KMS-11 (cell line): ENCODE data around the gene PIAS4.

Experiments used
- H2AFZ ChIP-seq: fragments of 200-600 bp; sonication (generic); 2 replicates; pipeline ENCODE4 v1.6.1; 2016; ENCODE audit warnings: antibody characterized with exemption, mixed run types, low read depth
- H3K27ac ChIP-seq: fragments of 200-600 bp; sonication (generic); 2 replicates; pipeline ENCODE4 v1.6.1; 2016; ENCODE audit warnings: mild to moderate bottlenecking, mixed run types
- H3K27me3 ChIP-seq: fragments of 200-600 bp; sonication (generic); 2 replicates; pipeline ENCODE4 v1.6.1; 2017; ENCODE audit warnings: mild to moderate bottlenecking, low read depth, mixed run types, moderate library complexity; ENCODE audit not compliant: insufficient read depth
- H3K36me3 ChIP-seq: fragments of 200-600 bp; sonication (generic); 2 replicates; pipeline ENCODE4 v1.6.1; 2017; ENCODE audit warnings: mild to moderate bottlenecking, mixed run types; ENCODE audit not compliant: insufficient read depth
- H3K4me1 ChIP-seq: fragments of 200-600 bp; sonication (generic); 2 replicates; pipeline ENCODE4 v1.6.1; 2016; ENCODE audit warnings: mild to moderate bottlenecking, low read depth, mixed run types; ENCODE audit not compliant: poor library complexity, severe bottlenecking
- H3K4me2 ChIP-seq: fragments of 200-600 bp; sonication (generic); 2 replicates; pipeline ENCODE4 v1.7.0; 2016; ENCODE audit warnings: mild to moderate bottlenecking, mixed run types
- H3K4me3 ChIP-seq: fragments of 200-600 bp; sonication (generic); IDR thresholded peaks from 2 replicates; pipeline ENCODE4 v1.6.1; 2017; ENCODE audit warnings: low read depth, low read length, mixed read lengths; ENCODE audit not compliant: insufficient read depth
- H3K79me2 ChIP-seq: fragments of 200-600 bp; sonication (generic); 2 replicates; pipeline ENCODE4 v1.6.1; 2016; ENCODE audit warnings: low read depth, mixed run types; ENCODE audit not compliant: insufficient read depth
- H3K9ac ChIP-seq: fragments of 200-600 bp; sonication (generic); 2 replicates; pipeline ENCODE4 v1.6.1; 2016; ENCODE audit warnings: mild to moderate bottlenecking, mixed run types
- H4K20me1 ChIP-seq: fragments of 200-600 bp; sonication (generic); 2 replicates; pipeline ENCODE4 v1.6.1; 2016; ENCODE audit warnings: mild to moderate bottlenecking, mixed run types; ENCODE audit not compliant: insufficient read depth
- TF ChIP-seq, protein P1 (sequence below): fragments of 200-600 bp; sonication (generic); conservative IDR thresholded peaks from 2 replicates; pipeline ENCODE4 v1.6.1; 2017; ENCODE audit warnings: low read depth, mild to moderate bottlenecking, antibody characterized with exemption, low read length, moderate library complexity, mixed read lengths

The PIAS4 gene

DNA sequence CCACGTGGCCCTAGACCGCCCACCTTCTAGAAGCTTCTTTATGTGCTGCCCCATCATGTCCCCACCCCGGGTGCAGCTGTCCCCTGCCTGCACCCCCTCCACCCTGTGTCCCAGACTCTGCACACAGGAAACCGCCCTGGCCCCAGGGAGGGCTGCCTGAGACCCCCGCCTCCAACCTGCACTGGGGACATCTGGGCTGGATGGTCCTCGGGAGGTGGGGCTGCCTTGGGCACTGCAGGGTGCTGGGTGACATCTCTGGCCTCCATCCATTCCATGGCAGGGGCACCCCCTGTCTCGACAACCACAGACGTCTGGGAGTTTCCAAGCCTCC lies 77.0 kb downstream of the PIAS4 start:
- Histone ChIP-seq H3K27me3 (no peaks in the 10 kb centered on the region), H3K79me2 (no peaks in the 10 kb centered on the region), H3K4me1 (no peaks in the 10 kb centered on the region), H4K20me1 (no peaks in the 10 kb centered on the region), H2AFZ (no peak overlapping the region), H3K27ac (no peak overlapping the region), H3K4me3 (no peak overlapping the region), H3K4me2 (no peak overlapping the region), H3K9ac (no peak overlapping the region), H3K36me3 (no peaks in the 10 kb centered on the region)
- TF ChIP-seq, protein P1, sequence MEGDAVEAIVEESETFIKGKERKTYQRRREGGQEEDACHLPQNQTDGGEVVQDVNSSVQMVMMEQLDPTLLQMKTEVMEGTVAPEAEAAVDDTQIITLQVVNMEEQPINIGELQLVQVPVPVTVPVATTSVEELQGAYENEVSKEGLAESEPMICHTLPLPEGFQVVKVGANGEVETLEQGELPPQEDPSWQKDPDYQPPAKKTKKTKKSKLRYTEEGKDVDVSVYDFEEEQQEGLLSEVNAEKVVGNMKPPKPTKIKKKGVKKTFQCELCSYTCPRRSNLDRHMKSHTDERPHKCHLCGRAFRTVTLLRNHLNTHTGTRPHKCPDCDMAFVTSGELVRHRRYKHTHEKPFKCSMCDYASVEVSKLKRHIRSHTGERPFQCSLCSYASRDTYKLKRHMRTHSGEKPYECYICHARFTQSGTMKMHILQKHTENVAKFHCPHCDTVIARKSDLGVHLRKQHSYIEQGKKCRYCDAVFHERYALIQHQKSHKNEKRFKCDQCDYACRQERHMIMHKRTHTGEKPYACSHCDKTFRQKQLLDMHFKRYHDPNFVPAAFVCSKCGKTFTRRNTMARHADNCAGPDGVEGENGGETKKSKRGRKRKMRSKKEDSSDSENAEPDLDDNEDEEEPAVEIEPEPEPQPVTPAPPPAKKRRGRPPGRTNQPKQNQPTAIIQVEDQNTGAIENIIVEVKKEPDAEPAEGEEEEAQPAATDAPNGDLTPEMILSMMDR, result no peak

DNA sequence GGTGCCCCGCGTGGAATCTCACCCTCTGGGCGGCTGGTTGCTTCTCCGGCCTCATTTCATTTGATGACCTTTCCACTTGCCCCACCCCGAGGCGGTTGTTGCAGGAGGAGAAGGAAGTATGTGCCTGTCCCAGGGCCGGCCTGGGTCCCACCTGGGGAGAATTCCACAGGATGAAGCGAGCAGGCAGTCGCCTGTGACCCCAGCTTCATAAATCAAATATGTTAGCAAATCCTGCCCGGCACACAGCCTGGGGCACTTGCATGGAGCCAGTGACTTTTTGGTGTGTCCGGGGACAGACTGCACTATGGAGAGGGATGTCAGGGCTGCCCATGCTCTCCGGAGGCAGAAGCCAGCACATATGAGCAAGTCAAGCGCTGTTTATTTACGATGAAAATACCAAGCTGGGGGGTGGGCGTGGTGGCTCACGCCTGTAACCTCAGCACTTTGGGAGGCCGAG lies 78.9 kb downstream of the PIAS4 start:
- Histone ChIP-seq H3K27me3 (no peaks in the 10 kb centered on the region), H4K20me1 (no peaks in the 10 kb centered on the region), H3K27ac (no peak overlapping the region), H3K79me2 (no peaks in the 10 kb centered on the region), H3K4me1 (no peaks in the 10 kb centered on the region), H3K36me3 (no peaks in the 10 kb centered on the region), H3K4me3 (no peak overlapping the region), H3K4me2 (no peak overlapping the region), H3K9ac (no peak overlapping the region), H2AFZ (no peak overlapping the region)
- TF ChIP-seq, protein P1, result no peak

DNA sequence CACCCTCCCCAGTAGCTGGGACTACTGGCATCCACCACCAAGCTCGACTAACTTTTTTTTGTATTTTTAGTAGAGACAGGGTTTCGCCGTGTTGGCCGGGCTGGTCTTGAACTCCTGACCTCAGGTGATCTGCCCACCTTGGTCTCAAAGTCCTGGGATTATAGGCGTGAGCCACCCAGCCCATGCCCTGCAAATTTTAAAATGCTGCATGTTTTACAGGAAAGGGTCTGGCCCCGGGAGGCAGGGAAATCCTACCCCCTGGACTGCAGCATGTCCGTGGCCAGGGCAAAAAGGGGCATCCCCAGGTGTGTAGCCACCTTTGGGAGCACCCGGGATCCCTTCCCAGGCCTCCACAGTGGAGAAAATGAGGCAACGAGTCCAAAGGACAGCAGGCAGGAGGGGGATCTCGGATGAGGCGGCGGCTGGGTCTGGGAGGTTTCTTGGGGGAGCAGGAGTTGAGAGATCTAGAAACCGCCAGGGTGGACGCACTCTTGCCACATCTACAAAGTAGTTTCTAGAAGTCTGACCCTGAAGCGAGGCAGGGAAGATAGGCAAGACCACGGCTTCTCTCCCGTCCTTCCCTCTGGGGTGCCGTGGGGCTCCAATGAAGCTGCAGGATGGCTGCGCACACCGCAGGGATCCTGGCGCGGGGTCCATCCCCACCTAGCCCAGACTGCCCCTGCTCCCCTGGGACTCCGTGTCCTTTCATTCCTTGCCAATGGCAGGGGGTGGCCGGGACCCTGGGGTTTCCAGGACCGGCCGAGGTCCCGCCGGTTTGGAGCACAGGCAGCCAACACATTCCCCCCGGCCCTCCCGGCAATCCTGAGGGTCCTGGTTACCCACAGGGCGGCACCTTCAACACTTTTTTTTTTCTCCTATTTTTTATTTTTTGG lies 80.5 kb downstream of the PIAS4 start:
- TF ChIP-seq, protein P1, result no peak
- H3K36me3 ChIP-seq, result no peaks in the 10 kb centered on the region
- H3K4me2 ChIP-seq, result no peak overlapping the region
- no peak overlapping the region for H2AFZ ChIP-seq
- H3K79me2 ChIP-seq, result no peaks in the 10 kb centered on the region
- no peaks in the 10 kb centered on the region for H4K20me1 ChIP-seq
- no peak overlapping the region for H3K27ac ChIP-seq
- H3K4me3 ChIP-seq, result no peak overlapping the region
- no peaks in the 10 kb centered on the region for H3K27me3 ChIP-seq
- H3K4me1 ChIP-seq, result no peaks in the 10 kb centered on the region
- no peak overlapping the region for H3K9ac ChIP-seq

DNA sequence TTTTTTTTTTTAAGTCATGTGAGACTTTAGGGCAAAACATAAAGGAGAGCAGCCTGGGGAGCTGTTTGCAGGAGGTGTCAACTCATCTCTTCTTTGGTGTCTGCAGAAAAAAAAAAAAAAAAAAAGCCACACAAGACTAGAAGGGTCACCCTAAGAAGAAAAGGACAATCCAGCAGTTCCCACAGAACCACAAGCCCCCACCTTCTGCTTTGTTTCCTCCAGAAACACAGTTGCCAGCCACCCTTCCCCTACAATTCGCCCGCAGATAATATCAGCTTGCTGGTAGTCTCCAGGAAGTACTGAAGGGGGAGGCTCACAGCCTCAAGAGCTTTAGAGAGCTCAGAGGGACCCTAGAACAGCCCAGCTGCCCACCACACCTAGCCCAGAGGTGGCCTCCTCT lies 81.4 kb downstream of the PIAS4 start:
- H3K4me3 ChIP-seq, result no peak overlapping the region
- TF ChIP-seq, protein P1, result no peak
- H3K36me3 ChIP-seq, result no peaks in the 10 kb centered on the region
- no peaks in the 10 kb centered on the region for H3K79me2 ChIP-seq
- H3K27ac ChIP-seq, result no peak overlapping the region
- no peak overlapping the region for H3K4me2 ChIP-seq
- H2AFZ ChIP-seq, result no peak overlapping the region
- H3K27me3 ChIP-seq, result no peaks in the 10 kb centered on the region
- H3K9ac ChIP-seq, result no peak overlapping the region
- H3K4me1 ChIP-seq, result no peaks in the 10 kb centered on the region
- H4K20me1 ChIP-seq, result no peaks in the 10 kb centered on the region
